ENCODE data around the gene OST4. TPM values are rescaled to one million over a fixed set of nuclear protein-coding genes. Genes with fewer than 3 reads are reported as not detected.

OST4 gene
- total and polyA plus RNA-seq, 9 donors, result 201 to 588 (median 279) TPM

- no peak for DNase-seq
- Histone ChIP-seq H3K9me3 (no peaks in the 10 kb centered on the region), H3K27me3 (no peaks in the 10 kb centered on the region), H3K27ac (no peak overlapping the region), H3K4me3 (no peak overlapping the region), H3K4me1 (ENCODE audit: insufficient read depth) (peaks cover 1% of the 10 kb centered on the region), H3K36me3 (no peaks in the 10 kb centered on the region)
- no peak for TF ChIP-seq POLR2A (IDR thresholded peaks at IDR 0.05)
- no peak for TF ChIP-seq EP300 (IDR thresholded peaks at IDR 0.05)
- no peak for TF ChIP-seq CTCF (IDR thresholded peaks at IDR 0.05)
- intact Hi-C loops (cut with DNase I), result no loop called here
- 88 to 92% (median 90%) methylated on average over 6 of the region's 6 CpGs for WGBS, 3 donors
Observed at GRCh38 chr2:27057184-27057583, 14.3 kb downstream of the OST4 start.

GRCh38 chr2:27054721-27055120, 16.7 kb downstream of the OST4 start:
- DNase-seq, result no peak
- TF ChIP-seq EP300 (IDR thresholded peaks at IDR 0.05), result no peak
- no peak for TF ChIP-seq CTCF (IDR thresholded peaks at IDR 0.05)
- no peak for TF ChIP-seq POLR2A (IDR thresholded peaks at IDR 0.05)
- H3K4me3 ChIP-seq, result no peak overlapping the region
- peaks cover 3% of the 10 kb centered on the region for H3K4me1 ChIP-seq (ENCODE audit: insufficient read depth)
- intact Hi-C loops (cut with DNase I), result loop anchor here in 2 of 4 donors (5.0 kb wide), 1 partner anchor 33 kb away; the partner anchor contains the start of gene KHK (in 2 of the 2)
- H3K27me3 ChIP-seq, result no peaks in the 10 kb centered on the region
- no peak overlapping the region for H3K27ac ChIP-seq
- H3K36me3 ChIP-seq, result no peaks in the 10 kb centered on the region
- no peaks in the 10 kb centered on the region for H3K9me3 ChIP-seq
- 91 to 94% (median 92%) methylated on average over 11 of the region's 11 CpGs for WGBS, 3 donors

DNA sequence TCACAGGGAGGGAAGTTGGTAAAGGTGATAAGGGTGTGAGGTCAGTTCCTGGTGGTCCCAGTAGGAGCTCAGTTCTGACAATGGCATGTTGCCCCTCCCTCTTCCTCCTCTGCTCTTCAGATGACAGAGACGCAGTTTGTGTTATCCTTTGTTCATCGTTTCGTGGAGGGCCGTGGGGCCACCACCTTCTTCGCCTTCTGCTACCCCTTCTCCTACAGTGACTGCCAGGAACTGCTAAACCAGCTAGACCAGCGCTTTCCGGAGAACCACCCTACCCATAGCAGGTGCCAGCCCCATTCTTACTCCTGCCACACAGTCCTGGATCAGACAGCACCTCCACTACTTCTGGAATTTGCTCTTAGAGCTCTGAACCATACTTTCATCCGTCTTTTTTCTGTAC, 17.7 kb downstream of the OST4 start:
- H3K4me3 ChIP-seq, result no peak overlapping the region
- no peak overlapping the region for H3K27ac ChIP-seq
- H3K36me3 ChIP-seq, result no peaks in the 10 kb centered on the region
- no peak for DNase-seq
- H3K27me3 ChIP-seq, result no peaks in the 10 kb centered on the region
- peaks cover 5% of the 10 kb centered on the region for H3K4me1 ChIP-seq (ENCODE audit: insufficient read depth)
- intact Hi-C loops (cut with DNase I), result loop anchor here in 2 of 4 donors (5.0 kb wide), 1 partner anchor 34 kb away; the partner anchor contains the start of gene KHK (in 2 of the 2)
- no peaks in the 10 kb centered on the region for H3K9me3 ChIP-seq
- 87 to 89% (median 88%) methylated on average over 8 of the region's 8 CpGs for WGBS, 3 donors
- no peak for TF ChIP-seq POLR2A (IDR thresholded peaks at IDR 0.05)
- no peak for TF ChIP-seq CTCF (IDR thresholded peaks at IDR 0.05)
- TF ChIP-seq EP300 (IDR thresholded peaks at IDR 0.05), result no peak

DNA sequence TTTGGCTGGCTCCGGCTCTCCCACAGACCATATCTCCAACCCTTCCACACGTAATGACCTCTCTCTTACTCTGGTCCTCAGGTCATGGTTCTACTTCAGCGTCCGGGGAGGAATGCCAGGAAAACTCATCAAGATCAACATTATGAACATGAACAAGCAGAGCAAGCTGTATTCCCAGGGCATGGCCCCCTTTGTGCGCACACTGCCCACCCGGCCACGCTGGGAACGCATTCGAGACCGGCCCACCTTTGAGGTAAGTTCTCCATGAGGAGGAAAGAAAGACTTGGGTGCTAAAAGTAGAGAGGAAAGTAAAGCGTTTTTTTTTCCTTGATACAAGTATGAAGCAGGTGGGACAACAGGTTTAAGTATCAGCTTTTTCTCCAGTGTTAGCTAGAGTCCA, 18.1 kb downstream of the OST4 start:
- intact Hi-C loops (cut with DNase I), result loop anchor here in 2 of 4 donors (5.0 kb wide), 1 partner anchor 34 kb away; the partner anchor contains the start of gene KHK (in 2 of the 2)
- TF ChIP-seq POLR2A (IDR thresholded peaks at IDR 0.05) (no peak), CTCF (IDR thresholded peaks at IDR 0.05) (no peak), EP300 (IDR thresholded peaks at IDR 0.05) (no peak)
- Histone ChIP-seq H3K27ac (no peak overlapping the region), H3K36me3 (no peaks in the 10 kb centered on the region), H3K4me3 (no peak overlapping the region), H3K4me1 (ENCODE audit: insufficient read depth) (peaks cover 5% of the 10 kb centered on the region), H3K27me3 (no peaks in the 10 kb centered on the region), H3K9me3 (no peaks in the 10 kb centered on the region)
- WGBS, 3 donors, result 73 to 84% (median 79%) methylated on average over 11 of the region's 11 CpGs
- no peak for DNase-seq
